Glutamatergic neuron (in vitro differentiated cells): ENCODE measurements around the gene PHPT1. TPM values are rescaled to one million over a fixed set of nuclear protein-coding genes. Genes with fewer than 3 reads are reported as not detected.

Source experiments
- DNase-seq: peaks from one replicate; pipeline ENCODE4 v3.0.0; 2022
- H3K27ac Mint-ChIP-seq: one replicate; pipeline ENCODE4 v1.8.0; 2020; ENCODE audit warnings: mild to moderate bottlenecking, mixed read lengths, inconsistent platforms; ENCODE audit not compliant: unreplicated experiment
- H3K27me3 Mint-ChIP-seq: one replicate; pipeline ENCODE4 v1.8.0; 2020; ENCODE audit warnings: mild to moderate bottlenecking, moderate library complexity, mixed read lengths, inconsistent platforms; ENCODE audit not compliant: unreplicated experiment
- H3K36me3 Mint-ChIP-seq: one replicate; pipeline ENCODE4 v1.8.0; 2020; ENCODE audit warnings: mild to moderate bottlenecking, mixed read lengths, inconsistent platforms; ENCODE audit not compliant: unreplicated experiment
- H3K4me1 Mint-ChIP-seq: one replicate; pipeline ENCODE4 v1.8.0; 2020; ENCODE audit warnings: mild to moderate bottlenecking, low read depth, mixed read lengths, inconsistent platforms; ENCODE audit not compliant: unreplicated experiment
- H3K4me3 Mint-ChIP-seq: one replicate; pipeline ENCODE4 v1.8.0; 2020; ENCODE audit warnings: mild to moderate bottlenecking, mixed read lengths, inconsistent platforms; ENCODE audit not compliant: unreplicated experiment
- H3K9me3 Mint-ChIP-seq: one replicate; pipeline ENCODE4 v1.8.0; 2020; ENCODE audit warnings: mild to moderate bottlenecking, moderate library complexity, mixed read lengths, inconsistent platforms; ENCODE audit not compliant: unreplicated experiment
- total RNA-seq: library from RNA; stranded (reverse); fragmentation: NEBNext Ultra II Directional; extraction: Animal tissue kit (Norgen Biotek cat#: 25700); gene quantifications from one replicate; pipeline ENCODE4 v1.2.1, GENCODE V29; 2021; ENCODE audit not compliant: unreplicated experiment
- TF ChIP-seq, protein P1 (sequence below): fragments of 200-600 bp; sonication (generic); IDR thresholded peaks from one replicate; pipeline ENCODE4 v1.5.0; 2021; ENCODE audit not compliant: partially characterized antibody, unreplicated experiment

The PHPT1 gene
- total RNA-seq, 1 donor from 2014 or later, result 101 TPM

DNA sequence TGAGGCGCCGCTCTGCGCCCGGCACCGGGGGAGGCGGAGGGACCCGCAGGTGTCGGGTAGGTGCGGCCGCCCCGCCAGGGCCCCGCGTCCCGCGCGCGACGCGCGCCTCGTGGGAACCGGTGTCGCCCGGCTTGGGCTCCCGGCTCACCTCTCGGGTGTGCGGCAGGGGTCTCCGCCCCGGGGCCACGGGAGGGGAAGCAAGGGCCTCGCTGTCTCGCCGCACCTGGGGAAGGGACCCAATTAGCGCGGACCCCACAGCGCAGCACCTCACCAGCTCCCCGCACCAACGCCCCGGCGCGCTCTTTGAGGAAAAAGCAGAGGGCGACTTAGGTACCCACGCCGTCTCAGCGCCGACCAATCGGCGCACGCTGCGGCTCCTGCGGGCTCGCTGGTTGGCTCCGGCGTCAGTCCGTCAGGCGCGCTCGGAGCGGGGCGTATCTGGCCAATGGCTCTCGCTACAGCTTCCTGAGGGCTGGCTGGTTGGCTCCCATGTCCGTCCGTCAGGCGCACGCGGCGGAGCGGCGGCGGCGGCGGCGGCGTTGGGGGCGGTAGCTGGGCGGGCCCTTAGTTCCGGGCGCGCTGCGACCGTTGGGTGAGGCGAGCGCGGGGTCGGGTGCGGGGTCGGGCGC, 36.9 kb downstream of the PHPT1 start, which contains the start of gene TRAF2:
Gene TRAF2, plus strand, starts transcription at position 567 of the 629 bp plus-strand sequence. CDS start 12,225 bp downstream, outside the sequence.
- H3K4me1 Mint-ChIP-seq, result peaks cover 4% of the 10 kb centered on the region
- TF ChIP-seq, protein P1, sequence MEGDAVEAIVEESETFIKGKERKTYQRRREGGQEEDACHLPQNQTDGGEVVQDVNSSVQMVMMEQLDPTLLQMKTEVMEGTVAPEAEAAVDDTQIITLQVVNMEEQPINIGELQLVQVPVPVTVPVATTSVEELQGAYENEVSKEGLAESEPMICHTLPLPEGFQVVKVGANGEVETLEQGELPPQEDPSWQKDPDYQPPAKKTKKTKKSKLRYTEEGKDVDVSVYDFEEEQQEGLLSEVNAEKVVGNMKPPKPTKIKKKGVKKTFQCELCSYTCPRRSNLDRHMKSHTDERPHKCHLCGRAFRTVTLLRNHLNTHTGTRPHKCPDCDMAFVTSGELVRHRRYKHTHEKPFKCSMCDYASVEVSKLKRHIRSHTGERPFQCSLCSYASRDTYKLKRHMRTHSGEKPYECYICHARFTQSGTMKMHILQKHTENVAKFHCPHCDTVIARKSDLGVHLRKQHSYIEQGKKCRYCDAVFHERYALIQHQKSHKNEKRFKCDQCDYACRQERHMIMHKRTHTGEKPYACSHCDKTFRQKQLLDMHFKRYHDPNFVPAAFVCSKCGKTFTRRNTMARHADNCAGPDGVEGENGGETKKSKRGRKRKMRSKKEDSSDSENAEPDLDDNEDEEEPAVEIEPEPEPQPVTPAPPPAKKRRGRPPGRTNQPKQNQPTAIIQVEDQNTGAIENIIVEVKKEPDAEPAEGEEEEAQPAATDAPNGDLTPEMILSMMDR, result no peak
- peak; percentile 99 for DNase-seq
- H3K27ac Mint-ChIP-seq, result peak within 1 kb of the TSS; percentile 79
- H3K36me3 Mint-ChIP-seq, result no peaks in the 10 kb centered on the region
- no peaks in the 10 kb centered on the region for H3K27me3 Mint-ChIP-seq
- peak within 1 kb of the TSS; percentile 92 for H3K4me3 Mint-ChIP-seq
- peaks cover 3% of the 10 kb centered on the region for H3K9me3 Mint-ChIP-seq

DNA sequence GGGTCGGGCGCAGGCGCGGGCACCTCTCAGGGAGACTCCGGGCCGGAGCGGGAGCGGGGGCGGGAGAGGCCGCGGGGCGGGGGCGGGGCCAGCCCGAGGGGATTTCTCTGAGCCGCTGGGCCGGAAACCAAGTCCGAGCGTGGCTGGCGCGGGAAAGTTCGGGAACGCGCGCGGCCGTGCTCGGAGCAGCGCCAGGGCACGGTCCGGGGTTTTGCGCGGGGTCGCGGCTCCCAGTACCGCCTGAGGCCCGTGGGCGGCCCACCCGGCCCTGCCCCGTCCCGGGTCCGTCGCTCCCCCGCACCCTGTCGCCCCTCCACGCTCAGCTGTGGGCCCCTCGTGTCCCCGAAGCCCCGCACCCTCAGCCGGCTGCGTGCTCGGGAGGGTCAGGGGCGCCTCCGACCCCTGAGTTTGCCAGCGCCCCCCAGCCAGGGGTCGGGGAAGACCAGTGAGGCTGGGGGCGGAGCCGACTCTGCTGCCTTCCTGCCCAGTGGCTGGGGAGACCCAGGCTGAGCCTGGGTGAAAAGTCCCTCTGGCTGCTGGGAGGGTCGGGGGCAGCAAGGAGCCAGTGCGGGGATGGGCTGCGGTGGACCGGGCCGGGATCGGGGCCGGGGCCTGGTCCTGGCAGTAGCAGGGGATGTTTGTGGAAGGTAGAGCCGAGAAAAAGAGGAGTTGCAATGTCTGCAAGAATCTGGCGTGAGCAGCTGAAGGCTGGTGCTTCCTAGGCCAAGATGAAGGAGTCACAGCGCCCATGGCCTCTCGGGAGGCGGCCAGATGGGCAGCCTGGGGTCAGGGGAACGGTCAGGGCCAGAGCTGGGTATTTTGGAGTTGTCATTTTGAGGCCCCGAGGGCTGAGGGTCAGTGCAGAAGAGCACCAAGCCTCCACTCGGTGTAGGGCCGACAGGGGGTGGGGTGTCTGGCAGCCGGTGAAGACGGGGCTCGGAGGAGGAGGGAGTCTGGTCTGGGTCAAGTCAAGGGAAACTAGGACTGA, 37.7 kb downstream of the PHPT1 start:
- peak overlapping the region; percentile 92 for H3K4me3 Mint-ChIP-seq
- DNase-seq, result peak; percentile 69
- TF ChIP-seq, protein P1, result no peak
- H3K4me1 Mint-ChIP-seq, result peaks cover 4% of the 10 kb centered on the region
- H3K36me3 Mint-ChIP-seq, result no peaks in the 10 kb centered on the region
- peaks cover 3% of the 10 kb centered on the region for H3K9me3 Mint-ChIP-seq
- no peaks in the 10 kb centered on the region for H3K27me3 Mint-ChIP-seq
- H3K27ac Mint-ChIP-seq, result peak overlapping the region; percentile 79

DNA sequence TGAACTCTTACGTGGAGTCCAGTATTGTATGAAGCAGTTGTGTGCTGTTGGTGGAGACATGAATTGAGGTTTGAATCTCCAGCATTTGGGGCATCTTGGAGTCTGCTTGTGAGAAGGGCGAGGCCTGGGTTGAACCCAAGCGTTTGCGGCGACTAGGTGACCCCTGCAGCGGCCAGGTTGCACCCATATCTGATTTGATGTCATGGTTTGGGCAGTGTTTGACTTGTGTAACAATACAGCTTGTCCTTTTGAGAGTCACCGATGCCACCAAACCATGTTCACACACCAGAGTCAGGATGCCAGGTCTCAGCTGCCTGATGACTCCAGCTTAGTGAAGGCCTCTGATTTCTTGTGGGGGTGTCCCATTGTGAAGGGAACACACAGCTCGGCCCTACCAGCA, 39.2 kb downstream of the PHPT1 start:
- H3K36me3 Mint-ChIP-seq, result no peaks in the 10 kb centered on the region
- TF ChIP-seq, protein P1, result no peak
- H3K4me1 Mint-ChIP-seq, result peaks cover 4% of the 10 kb centered on the region
- H3K9me3 Mint-ChIP-seq, result peaks cover 6% of the 10 kb centered on the region
- no peak overlapping the region for H3K4me3 Mint-ChIP-seq
- no peaks in the 10 kb centered on the region for H3K27me3 Mint-ChIP-seq
- DNase-seq, result no peak
- no peak overlapping the region for H3K27ac Mint-ChIP-seq

DNA sequence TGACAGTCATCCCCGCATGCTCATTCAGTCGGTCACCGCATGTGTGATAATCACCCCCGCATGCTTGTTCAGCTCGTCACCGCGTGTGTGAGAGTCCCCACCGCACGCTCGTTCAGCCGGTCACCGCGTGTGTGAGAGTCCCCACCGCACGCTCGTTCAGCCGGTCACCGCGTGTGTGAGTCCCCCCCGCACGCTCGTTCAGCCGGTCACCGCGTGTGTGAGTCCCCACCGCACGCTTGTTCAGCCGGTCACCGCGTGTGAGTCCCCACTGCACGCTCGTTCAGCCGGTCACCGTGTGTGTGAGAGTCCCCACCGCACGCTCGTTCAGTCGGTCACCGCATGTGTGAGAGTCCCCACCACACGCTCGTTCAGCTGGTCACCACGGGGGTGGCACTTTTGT, 40.6 kb downstream of the PHPT1 start:
- no peak for DNase-seq
- peaks cover 3% of the 10 kb centered on the region for H3K27me3 Mint-ChIP-seq
- peaks cover 4% of the 10 kb centered on the region for H3K4me1 Mint-ChIP-seq
- H3K4me3 Mint-ChIP-seq, result no peak overlapping the region
- TF ChIP-seq, protein P1, result no peak
- no peak overlapping the region for H3K27ac Mint-ChIP-seq
- H3K9me3 Mint-ChIP-seq, result peaks cover 7% of the 10 kb centered on the region
- no peaks in the 10 kb centered on the region for H3K36me3 Mint-ChIP-seq
